Activated CD8-positive, alpha-beta T cell treated with anti-CD3 and anti-CD28 coated beads for 36 hours (primary cell): Measurements from ENCODE around the gene SURF2. TPM values are rescaled to one million over a fixed set of nuclear protein-coding genes. Genes with fewer than 3 reads are reported as not detected.

Experiments used
- ATAC-seq: fragments of 200-7000 bp; cut with Tn5 transposase; one replicate; pipeline ENCODE4 v1.10.0; 2021; ENCODE audit warnings: mild to moderate bottlenecking, moderate library complexity
- CTCF ChIA-PET: fragments of 350-600 bp; sonication (Branson Sonifier 250); formaldehyde crosslinking; loops from one replicate; lab custom pipeline; 2021; ENCODE audit warnings: antibody characterized with exemption; lab: Charles Lee
- POLR2A ChIA-PET: fragments of 350-600 bp; sonication (Branson Sonifier 250); formaldehyde crosslinking; loops from one replicate; lab custom pipeline; 2021; ENCODE audit warnings: antibody characterized with exemption; lab: Charles Lee
- DNase-seq: peaks from one replicate; pipeline ENCODE4 v3.0.0-alpha.2; 2020
- H3K27ac Mint-ChIP-seq: one replicate; pipeline ENCODE4 v1.8.0; 2021; ENCODE audit warnings: mild to moderate bottlenecking, mixed read lengths
- H3K27me3 Mint-ChIP-seq: one replicate; pipeline ENCODE4 v1.8.0; 2021; ENCODE audit warnings: mixed read lengths
- H3K36me3 Mint-ChIP-seq: one replicate; pipeline ENCODE4 v1.8.0; 2021; ENCODE audit warnings: low read depth, mixed read lengths
- H3K4me1 Mint-ChIP-seq: one replicate; pipeline ENCODE4 v1.8.0; 2021; ENCODE audit warnings: low read depth, mixed read lengths
- H3K4me3 Mint-ChIP-seq: one replicate; pipeline ENCODE4 v1.8.0; 2021; ENCODE audit warnings: mild to moderate bottlenecking, moderate library complexity, mixed read lengths
- H3K9me3 Mint-ChIP-seq: one replicate; pipeline ENCODE4 v1.8.0; 2021; ENCODE audit warnings: mixed read lengths
- intact Hi-C: fragments of 100-400 bp; cut with micrococcal nuclease; formaldehyde crosslinking; loops from one replicate; pipeline ENCODE4 v1.10.0; 2022
- total RNA-seq, 2 experiments: library from RNA; stranded (reverse); gene quantifications; one replicate each; pipeline ENCODE4 v1.2.3, GENCODE V29; 2021
- TF ChIP-seq, protein P1 (sequence below): fragments of 200-600 bp; IDR thresholded peaks from one replicate; pipeline ENCODE4 v1.8.0; 2022; ENCODE audit warnings: antibody characterized with exemption, mild to moderate bottlenecking

The SURF2 gene
- total RNA-seq, 2 experiments from 2014 or later, result 14.6 to 21.5 TPM

DNA sequence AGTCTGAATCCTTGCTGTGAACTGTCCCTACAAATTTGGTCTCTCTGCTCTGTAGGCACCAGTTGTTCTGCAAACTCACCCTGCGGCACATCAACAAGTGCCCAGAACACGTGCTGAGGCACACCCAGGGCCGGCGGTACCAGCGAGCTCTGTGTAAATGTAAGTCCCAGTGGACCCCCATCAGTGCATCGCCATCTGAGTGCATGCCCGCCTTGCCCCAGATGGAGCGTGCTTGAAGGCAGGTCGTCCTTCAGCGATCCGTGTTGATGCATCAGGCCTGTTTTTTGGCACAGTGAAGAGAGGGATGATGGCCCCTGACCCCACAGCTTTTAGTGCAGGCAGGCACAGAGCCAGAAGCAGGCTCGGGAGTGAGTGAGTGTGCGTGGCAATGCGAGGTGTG, 1.3 kb downstream of the SURF2 start:
- POLR2A ChIA-PET, result interaction anchor here (1.5 to 28.8 kb wide), 3 partner anchors 4 to 19 kb away, joined by 4 to 872 read pairs (median 872); partner anchors contain the start of genes MED22, RPL7A, STKLD1 and SURF1
- ATAC-seq (no peak), DNase-seq (no peak)
- Mint-ChIP-seq H3K4me3 (peak overlapping the region; percentile 77), H3K4me1 (peaks cover 64% of the 10 kb centered on the region), H3K27me3 (no peaks in the 10 kb centered on the region), H3K9me3 (no peaks in the 10 kb centered on the region), H3K27ac (peak overlapping the region; percentile 91), H3K36me3 (peaks cover 31% of the 10 kb centered on the region)
- CTCF ChIA-PET, result interaction anchor here (1.4 to 4.8 kb wide), 5 partner anchors 9 to 19 kb away, joined by 4 to 38 read pairs (median 6); partner anchors contain the start of genes MED22, RPL7A and STKLD1
- intact Hi-C loops, result no loop called here
- TF ChIP-seq, protein P1, sequence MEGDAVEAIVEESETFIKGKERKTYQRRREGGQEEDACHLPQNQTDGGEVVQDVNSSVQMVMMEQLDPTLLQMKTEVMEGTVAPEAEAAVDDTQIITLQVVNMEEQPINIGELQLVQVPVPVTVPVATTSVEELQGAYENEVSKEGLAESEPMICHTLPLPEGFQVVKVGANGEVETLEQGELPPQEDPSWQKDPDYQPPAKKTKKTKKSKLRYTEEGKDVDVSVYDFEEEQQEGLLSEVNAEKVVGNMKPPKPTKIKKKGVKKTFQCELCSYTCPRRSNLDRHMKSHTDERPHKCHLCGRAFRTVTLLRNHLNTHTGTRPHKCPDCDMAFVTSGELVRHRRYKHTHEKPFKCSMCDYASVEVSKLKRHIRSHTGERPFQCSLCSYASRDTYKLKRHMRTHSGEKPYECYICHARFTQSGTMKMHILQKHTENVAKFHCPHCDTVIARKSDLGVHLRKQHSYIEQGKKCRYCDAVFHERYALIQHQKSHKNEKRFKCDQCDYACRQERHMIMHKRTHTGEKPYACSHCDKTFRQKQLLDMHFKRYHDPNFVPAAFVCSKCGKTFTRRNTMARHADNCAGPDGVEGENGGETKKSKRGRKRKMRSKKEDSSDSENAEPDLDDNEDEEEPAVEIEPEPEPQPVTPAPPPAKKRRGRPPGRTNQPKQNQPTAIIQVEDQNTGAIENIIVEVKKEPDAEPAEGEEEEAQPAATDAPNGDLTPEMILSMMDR, result no peak

DNA sequence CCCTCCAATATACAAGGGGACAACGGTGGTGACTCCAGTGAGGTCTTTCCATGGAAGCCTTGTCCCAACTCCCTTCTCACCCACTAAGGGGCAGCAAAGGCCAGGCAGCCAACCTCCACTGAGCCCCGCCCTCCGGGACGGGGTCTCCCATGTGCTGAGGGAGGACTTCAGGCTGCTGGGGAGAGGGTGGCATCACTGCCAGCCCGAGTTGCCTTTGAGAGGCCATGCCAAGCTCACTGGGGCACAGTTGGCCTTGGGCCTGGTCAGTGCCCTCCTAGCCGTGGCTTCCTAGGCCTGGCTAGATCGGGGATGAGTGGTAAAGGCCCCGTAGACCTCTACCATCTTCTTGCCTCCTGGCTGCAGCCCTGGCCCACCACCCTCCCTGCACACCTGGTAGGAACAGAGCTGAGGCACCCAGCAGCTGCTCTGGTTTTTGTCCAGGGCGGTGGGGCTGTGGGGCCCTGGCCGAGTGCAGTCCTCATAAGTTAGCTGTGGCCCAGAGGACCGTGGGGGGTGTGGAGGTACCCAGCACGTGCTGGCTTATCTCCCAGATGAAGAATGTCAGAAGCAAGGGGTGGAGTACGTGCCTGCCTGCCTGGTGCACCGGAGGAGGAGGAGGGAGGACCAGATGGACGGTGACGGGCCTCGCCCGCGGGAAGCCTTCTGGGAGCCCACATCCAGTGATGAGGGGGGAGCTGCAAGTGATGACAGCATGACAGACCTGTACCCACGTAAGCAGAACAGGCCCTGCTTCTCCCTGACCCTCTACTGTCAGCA, 3.2 kb downstream of the SURF2 start:
- peaks cover 42% of the 10 kb centered on the region for H3K36me3 Mint-ChIP-seq
- ATAC-seq (peak; percentile 12), DNase-seq (peak; percentile 52)
- H3K4me1 Mint-ChIP-seq, result peaks cover 61% of the 10 kb centered on the region
- H3K27ac Mint-ChIP-seq, result peak overlapping the region; percentile 91
- no peaks in the 10 kb centered on the region for H3K27me3 Mint-ChIP-seq
- TF ChIP-seq, protein P1, result peak; percentile 42
- intact Hi-C loops, result no loop called here
- CTCF ChIA-PET, result interaction anchor here (0.9 to 1.8 kb wide), 6 partner anchors 9 to 43 kb away, joined by 3 to 7 read pairs (median 4); no protein-coding TSS in a partner anchor
- peak overlapping the region; percentile 8 for H3K4me3 Mint-ChIP-seq
- H3K9me3 Mint-ChIP-seq, result no peaks in the 10 kb centered on the region
- POLR2A ChIA-PET, result interaction anchor here (0.7 to 28.8 kb wide), 6 partner anchors 2 to 110 kb away, joined by 3 to 872 read pairs (median 3); partner anchors contain the start of genes MED22, RPL7A, SURF1 and SURF2

DNA sequence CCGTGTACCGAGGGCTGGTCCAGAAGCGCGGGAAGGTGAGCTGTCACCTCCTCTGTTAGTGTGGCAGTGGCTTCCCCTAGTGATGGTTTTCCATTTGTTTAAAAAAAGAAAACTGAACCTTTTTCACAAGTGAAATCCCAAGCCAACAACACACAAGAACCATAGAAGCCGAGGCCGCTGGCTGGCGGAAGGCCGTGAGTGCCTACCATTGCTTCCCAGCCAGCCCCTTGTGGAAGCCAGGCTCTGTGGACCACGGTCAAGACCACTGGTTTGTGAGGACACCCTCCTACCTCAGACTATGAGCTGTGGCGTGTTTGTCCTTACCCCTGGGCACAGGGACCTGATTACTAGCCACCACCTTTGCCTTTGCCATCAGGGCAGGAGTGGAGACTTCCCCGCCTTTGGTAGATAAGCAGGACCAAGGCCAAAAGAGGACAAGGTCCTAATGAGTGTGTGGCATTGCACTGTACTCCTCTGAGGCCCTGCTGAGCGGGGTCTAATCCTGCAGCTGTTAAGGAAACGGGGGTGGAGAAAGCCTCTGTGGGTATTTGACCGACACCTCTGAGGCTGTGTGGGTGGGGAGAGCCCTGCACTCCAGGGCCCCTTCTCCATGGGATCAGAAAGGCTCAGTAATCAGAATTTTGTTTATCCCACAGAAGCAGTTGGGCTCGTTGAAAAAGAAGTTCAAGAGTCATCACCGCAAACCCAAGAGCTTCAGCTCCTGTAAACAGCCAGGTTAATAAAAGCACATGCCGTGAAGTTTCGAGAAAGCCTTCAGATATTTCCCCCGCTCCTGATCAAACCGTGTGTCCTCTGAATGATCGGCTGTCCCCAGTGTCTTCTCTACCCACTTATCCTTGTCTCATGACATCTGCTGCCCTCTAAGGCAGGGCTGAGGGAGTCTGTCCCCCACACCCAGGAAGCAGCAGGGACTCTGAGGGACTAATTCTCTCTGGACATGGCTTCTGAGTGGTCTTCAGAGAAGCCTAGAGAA, 4.3 kb downstream of the SURF2 start:
- DNase-seq (peak; percentile 58), ATAC-seq (no peak)
- no peaks in the 10 kb centered on the region for H3K9me3 Mint-ChIP-seq
- peaks cover 52% of the 10 kb centered on the region for H3K4me1 Mint-ChIP-seq
- intact Hi-C loops, result no loop called here
- TF ChIP-seq, protein P1, result no peak
- H3K27me3 Mint-ChIP-seq, result no peaks in the 10 kb centered on the region
- no peak overlapping the region for H3K4me3 Mint-ChIP-seq
- ChIA-PET CTCF (interaction anchor here (0.9 to 1.5 kb wide), 4 partner anchors 10 to 42 kb away, joined by 3 to 6 read pairs (median 4); no protein-coding TSS in a partner anchor), POLR2A (interaction anchor here (1.2 to 28.8 kb wide), 4 partner anchors 1 to 57 kb away, joined by 3 to 872 read pairs (median 438); partner anchors contain the start of genes MED22, REXO4, RPL7A and SURF1)
- H3K36me3 Mint-ChIP-seq, result peaks cover 49% of the 10 kb centered on the region
- H3K27ac Mint-ChIP-seq, result peak overlapping the region; percentile 91

DNA sequence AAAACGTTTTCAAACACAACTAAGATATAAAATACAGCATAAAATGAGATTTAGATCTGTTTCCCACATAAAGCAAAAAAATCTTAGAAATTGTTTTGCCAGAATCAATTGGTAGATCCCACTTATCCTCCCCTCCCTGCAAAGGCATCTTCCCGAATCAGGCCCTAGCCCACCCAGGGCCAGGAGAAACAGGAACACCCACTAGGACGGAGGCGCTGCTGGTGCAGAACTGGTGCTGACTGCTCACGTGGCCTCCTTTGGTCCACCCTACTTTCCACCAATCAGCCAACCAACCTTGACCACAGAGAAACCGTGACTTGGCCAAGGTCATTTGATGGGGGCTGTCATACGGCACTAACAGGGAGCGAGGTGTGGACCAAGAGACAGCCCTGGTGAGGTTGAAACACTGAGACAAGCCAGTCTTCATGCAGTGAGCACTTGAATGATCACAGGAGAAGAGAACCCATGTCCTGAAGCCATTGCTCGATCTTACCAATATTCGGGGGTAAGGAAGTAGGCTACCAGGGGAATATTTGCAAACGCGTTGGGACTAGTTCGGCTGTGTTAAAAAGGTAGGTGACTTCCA, 5.2 kb downstream of the SURF2 start:
- TF ChIP-seq, protein P1, result no peak
- H3K9me3 Mint-ChIP-seq, result no peaks in the 10 kb centered on the region
- intact Hi-C loops, result no loop called here
- peaks cover 54% of the 10 kb centered on the region for H3K4me1 Mint-ChIP-seq
- CTCF ChIA-PET, result interaction anchor here (1.2 to 1.5 kb wide), 2 partner anchors 9 to 125 kb away, joined by 3 to 6 read pairs; no protein-coding TSS in a partner anchor
- no peak overlapping the region for H3K4me3 Mint-ChIP-seq
- peaks cover 58% of the 10 kb centered on the region for H3K36me3 Mint-ChIP-seq
- no peak for DNase-seq
- POLR2A ChIA-PET, result interaction anchor here (1.2 to 28.8 kb wide), 5 partner anchors 0 to 56 kb away, joined by 3 to 872 read pairs (median 31); partner anchors contain the start of genes MED22, REXO4, RPL7A and SURF1
- no peaks in the 10 kb centered on the region for H3K27me3 Mint-ChIP-seq
- no peak for ATAC-seq
- peak overlapping the region; percentile 91 for H3K27ac Mint-ChIP-seq
